ENCODE results near the gene INAFM2.

INAFM2 gene

DNA sequence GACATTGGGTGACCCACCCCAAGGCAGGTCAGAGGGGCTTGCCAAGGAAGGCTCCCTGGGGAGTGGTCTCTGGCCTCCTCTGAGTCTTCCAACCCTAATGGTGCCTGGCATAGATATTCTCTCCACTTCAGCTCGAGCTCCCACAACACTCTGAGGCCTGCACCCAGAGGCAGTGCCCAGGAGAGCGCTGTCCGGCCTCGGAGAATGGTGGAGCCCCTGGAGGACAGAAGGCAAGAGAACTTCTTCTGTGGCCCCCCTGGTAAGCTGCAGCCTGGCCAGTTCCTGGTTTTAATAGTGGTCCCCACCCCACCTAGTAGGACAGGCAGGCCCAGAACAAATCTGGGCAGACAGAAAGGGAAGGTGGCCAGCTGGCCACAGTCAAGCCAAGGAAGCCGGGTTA is 41.5 kb downstream of the INAFM2 start:
- DNase-seq (ENCODE audit: low read depth) = no peak

DNA sequence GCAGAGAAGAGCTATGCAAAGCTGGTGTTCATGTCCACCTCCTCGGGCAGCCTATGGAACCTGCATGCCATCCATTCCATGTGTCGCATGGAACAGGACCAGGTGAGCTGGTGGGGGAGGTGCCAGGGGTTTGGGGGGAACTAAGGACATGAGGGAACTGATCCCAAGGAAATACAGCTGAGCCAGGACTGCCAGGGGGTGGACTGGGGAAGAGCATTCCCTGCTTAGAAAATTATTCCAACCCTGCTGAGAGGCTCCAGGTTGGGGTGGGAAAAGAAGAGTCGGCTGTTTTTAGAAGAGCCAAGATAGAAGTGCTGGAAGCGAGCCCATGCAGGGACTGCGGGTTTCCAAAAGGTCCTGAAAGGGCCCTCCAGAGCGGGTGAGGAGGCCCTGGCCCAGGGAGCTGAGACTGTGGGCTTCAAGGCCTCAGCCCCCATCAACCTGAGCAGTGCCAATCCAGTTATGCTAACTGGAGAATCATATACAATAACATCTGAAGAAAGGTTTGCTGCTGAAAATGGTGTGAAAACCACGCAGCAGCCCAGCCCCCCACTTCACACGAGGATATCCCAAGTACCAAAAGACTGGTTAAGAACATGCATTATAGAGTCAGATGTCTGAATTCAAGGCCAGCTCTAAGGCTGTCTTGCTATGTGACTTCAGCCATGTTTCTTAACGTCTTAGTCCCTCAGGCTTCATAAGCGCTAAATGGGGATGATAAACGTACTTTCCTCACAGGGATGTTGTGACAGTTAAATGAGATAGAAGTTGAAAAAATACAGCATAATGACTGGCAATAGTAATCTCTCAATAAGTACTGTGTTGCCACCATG is 42.3 kb downstream of the INAFM2 start:
- DNase-seq (ENCODE audit: low read depth) = no peak

DNA sequence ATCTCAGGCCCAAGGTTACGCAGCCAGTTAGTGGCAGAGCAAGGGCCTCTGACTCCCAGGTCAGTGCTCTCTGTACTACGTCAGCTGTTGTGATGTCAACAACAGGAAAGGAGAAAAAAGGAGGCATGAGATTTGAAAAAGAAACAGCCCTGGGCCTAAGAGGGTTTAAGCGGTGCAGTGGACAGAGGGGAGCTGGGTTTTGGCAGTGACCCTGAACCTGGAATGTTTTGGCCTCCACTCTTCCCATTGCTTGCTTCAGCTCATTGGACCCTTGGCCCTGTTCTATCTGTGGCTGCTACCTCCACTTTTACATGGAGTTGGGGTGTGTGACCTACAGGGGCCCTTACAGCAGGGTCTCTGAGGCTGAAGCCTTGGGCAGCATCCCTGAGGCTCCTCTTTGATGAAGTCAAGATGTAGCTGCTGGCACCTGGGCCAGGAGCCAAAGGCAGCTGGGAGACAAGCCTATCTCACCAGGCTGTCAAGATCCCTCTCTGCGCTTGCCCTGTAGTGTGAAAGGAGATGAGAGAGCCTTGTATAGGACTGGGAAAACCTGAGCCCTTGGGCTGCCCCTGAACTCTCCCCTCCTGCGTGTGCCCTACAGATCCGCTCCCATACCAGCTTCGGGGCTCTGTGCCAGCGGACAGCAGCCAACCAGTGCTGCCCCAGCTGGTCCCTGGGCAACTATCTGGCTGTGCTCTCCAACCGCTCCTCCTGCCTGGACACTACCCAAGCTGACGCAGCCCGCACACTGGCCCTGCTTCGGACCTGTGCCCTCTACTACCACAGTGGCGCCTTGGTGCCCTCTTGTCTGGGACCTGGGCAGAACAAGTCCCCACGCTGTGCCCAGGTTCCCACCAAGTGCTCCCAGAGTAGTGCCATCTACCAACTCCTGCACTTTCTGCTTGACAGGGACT is 43.2 kb downstream of the INAFM2 start:
- DNase-seq (ENCODE audit: low read depth) = no peak

DNA sequence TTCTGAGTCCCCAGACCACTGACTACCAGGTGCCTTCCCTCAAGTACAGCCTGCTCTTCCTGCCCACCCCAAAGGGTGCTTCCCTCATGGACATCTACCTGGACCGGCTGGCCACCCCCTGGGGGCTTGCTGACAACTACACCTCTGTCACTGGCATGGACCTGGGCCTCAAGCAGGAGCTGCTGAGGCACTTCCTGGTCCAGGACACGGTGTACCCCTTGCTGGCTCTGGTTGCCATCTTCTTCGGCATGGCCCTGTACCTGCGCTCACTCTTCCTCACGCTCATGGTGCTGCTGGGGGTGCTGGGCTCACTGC is 43.8 kb downstream of the INAFM2 start:
- no peak for DNase-seq (ENCODE audit: low read depth)

DNA sequence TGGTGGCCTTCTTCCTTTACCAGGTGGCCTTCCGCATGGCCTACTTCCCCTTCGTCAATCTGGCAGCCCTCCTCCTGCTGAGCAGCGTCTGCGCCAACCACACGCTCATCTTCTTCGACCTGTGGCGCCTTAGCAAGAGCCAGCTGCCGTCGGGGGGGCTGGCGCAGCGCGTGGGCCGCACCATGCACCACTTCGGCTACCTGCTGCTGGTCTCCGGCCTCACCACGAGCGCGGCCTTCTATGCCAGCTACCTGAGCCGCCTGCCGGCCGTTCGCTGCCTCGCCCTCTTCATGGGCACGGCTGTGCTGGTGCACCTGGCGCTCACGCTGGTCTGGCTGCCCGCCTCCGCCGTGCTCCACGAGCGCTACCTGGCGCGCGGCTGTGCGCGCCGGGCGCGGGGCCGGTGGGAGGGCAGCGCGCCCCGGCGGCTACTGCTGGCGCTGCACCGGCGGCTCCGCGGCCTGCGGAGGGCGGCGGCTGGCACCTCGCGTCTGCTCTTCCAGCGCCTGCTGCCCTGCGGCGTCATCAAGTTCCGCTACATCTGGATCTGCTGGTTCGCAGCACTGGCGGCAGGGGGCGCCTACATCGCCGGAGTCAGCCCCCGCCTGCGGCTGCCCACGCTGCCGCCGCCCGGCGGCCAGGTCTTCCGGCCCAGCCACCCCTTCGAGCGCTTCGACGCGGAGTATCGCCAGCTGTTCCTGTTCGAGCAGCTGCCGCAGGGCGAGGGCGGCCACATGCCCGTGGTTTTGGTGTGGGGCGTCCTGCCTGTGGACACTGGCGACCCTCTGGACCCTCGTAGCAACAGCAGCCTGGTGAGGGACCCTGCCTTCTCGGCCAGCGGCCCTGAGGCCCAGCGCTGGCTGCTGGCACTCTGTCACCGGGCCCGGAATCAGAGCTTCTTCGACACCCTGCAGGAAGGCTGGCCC is 44.5 kb downstream of the INAFM2 start:
- peak; percentile 64 for DNase-seq (ENCODE audit: low read depth)

DNA sequence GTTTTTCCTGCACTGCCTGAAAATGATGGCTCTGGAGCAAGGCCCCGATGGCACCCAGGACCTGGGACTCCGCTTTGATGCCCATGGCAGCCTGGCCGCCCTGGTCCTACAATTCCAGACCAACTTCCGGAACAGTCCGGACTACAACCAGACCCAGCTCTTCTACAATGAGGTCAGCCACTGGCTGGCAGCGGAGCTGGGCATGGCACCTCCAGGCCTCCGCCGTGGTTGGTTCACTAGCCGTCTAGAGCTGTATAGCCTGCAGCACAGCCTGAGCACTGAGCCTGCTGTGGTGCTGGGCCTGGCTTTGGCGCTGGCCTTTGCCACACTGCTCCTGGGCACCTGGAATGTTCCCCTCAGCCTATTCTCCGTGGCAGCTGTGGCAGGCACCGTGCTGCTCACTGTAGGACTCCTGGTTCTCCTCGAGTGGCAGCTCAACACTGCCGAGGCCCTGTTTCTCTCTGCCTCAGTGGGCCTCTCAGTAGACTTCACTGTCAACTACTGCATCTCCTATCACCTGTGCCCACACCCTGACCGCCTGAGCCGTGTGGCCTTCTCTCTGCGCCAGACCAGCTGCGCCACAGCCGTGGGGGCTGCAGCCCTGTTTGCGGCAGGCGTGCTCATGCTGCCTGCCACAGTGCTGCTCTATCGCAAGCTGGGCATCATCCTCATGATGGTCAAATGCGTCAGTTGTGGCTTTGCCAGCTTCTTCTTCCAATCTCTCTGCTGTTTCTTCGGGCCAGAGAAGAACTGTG is 45.4 kb downstream of the INAFM2 start:
- no peak for DNase-seq (ENCODE audit: low read depth)

DNA sequence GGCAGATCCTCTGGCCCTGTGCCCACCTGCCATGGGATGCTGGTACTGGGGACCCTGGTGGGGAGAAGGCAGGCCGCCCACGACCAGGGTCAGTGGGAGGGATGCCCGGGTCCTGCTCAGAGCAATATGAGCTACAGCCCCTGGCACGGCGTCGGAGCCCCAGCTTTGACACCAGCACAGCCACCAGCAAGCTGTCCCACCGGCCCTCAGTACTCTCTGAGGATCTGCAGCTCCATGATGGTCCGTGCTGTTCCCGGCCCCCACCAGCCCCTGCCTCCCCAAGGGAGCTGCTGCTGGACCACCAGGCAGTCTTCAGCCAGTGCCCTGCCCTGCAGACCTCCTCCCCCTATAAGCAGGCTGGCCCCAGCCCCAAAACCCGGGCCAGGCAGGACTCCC is 46.0 kb downstream of the INAFM2 start:
- DNase-seq (ENCODE audit: low read depth) = no peak

DNA sequence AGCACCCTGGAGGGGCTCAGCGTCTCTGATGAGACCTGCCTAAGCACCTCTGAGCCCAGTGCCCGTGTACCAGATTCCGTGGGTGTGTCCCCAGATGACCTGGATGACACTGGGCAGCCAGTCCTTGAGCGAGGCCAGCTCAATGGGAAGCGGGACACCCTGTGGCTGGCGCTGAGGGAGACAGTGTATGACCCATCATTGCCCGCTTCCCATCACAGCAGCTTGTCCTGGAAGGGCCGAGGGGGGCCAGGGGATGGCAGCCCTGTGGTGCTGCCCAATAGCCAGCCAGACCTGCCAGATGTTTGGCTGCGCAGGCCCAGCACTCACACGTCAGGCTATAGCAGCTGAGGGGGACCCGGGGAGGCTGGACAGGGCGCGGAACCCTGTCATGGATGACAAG is 46.5 kb downstream of the INAFM2 start:
- no peak for DNase-seq (ENCODE audit: low read depth)

DNA sequence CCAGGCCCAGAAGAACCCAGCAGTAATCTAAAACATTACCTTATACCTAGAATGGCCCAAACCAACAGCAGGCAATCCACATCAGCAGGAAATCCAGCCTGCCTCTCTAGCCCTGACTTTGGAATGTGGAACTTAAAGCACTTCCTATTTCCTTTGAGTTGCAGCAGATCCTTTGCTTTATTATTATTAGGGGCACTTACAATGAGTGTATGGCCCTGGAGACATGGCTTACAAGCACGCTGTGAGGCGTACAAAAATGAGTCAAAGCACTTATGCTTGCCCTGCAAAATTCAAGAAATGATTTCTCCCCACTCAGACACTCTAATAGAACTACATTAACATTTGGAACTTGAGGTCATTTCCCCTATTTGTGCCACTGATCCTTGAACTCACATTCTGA is 49.5 kb downstream of the INAFM2 start:
- no peak for DNase-seq (ENCODE audit: low read depth)

Data from stromal cell of bone marrow (primary cell).